GM21786 (cell line): ENCODE results near the gene GPC3.

Source experiments
- ATAC-seq: cut with Tn5 transposase; IDR thresholded peaks from one replicate; pipeline ENCODE4 v1.9.1; 2021; ENCODE audit not compliant: unreplicated experiment

GPC3 gene

DNA sequence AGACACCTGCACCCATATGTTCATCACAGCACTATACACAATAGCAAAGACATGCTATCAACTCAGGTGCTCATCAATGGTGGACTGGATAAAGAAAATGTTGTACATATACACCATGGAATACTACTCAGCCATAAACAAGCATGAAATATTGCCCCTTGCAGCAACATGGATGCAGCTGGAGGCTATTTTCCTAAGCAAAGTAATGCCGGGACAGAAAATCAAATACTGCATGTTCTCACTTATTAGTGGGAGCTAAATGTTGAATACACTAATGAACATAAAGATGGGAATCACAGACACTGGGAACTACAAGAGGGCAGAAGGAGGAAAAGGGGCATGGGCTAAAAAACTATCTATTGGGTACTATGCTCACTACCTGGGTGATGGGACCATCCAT is 278.5 kb downstream of the GPC3 start:
- ATAC-seq, result no peak

DNA sequence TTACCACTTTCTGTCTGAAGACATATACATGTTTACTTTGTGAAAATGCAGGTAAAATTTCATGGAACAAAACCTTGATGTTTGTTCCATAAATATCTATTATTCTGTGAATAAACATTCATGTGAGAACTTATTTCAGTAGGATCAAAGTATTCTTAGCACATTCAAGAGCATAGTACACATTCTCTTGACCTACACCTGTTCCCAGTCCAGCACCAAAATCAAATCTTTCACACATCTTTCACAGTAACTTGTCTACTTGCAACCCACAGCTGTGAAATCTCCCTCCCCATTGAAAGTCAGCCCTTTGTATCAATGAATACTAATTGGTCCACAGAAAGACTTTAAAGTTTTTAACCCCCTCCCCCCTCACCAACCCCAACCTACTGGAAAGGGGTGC is 283.2 kb downstream of the GPC3 start:
- no peak for ATAC-seq

DNA sequence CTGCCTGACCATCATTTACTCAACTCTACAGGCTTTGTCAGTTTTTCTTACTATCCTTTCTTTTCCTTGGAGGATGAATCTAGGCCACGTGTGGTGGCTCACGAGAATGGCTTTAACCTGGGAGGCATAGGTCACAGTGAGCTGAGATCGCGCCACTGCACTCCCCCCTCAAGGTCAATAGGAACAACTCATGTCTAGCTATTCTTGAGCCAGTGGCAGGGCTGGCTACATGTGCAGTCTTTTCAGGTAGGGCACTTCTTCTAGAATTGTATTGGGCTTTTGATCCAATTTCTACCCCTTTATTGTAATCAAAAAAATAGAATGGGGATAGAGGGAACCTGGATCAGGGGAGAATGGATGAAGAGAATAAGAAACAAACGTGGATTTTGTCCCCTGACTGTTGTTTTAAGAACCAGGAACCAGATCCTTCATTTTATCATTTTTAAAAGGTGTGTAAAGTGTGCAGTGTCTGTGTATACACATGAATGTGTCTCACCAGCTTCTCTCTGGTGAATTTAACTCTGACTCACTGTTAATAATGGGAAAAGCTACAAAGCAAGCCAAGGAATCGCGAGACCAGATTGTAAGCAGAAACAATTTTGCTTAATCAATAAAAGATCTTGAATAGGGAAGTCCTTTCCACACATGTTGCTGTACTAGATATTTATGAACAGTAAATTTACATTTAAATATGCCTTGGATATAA is 286.2 kb downstream of the GPC3 start:
- ATAC-seq, result no peak

DNA sequence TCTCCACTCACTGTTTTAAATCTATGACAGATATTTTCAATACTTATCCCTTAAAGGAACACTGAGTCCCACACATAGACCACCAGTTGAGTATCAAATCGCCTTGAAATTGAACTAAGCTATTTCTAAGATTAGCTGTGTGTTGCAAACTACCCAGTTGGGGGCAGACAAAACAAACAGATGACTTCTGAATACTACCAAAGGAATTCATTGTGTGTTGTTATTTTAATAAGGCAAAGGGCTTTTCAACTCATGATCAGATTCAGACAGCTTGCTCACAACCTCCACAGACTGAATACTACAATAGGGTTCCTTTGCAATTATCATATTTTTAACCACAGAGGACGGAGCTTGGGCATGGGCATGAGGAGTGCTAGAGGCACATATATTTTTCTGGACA is 287.1 kb downstream of the GPC3 start:
- ATAC-seq, result no peak

DNA sequence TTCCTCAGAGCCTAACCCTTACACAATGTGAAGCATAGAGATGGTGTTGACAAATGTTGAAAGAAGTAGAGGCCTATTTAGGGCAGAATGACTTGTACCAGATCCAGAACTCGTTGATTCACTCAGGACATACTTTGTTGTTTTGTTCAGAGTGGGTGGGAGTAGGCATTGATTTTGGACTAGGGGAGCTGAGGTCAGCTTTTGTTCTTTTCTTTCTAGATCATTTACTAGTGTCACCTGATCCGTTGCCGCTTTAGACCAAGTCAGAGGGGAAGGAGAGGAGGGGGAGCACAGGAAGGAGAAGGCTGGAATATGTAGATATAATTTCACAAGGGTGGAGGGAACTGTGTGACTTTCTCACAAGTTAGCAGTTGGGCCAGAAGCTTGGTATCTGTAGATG is 287.7 kb downstream of the GPC3 start:
- ATAC-seq, result no peak

DNA sequence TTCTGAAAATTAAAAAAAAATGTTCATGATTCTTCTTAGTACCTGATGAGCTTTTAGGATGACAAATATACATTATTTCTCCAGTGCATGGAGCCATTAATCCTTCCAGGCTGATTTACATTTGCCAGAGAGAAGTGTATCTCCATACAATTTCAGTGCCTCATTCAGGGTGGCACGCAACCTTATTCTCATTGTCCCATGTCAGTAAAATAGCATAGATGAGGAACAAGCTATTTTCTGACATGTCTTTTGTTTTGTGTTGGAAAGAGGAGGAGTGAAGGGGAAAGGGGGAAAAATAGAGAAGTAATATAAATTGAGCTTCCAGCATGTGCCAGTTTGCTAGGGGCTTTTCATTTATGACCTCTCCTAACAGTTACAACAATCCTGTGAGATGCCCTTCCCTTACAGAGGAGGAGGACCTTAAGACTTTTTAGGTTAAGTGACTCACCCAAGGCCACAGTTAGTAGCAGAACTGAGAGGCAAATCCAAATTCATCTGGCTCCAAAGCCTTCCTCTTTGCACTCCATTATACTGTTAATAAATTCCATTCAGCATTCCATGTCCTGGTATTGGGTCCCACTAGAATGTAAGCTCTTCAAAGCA is 295.3 kb downstream of the GPC3 start:
- no peak for ATAC-seq

DNA sequence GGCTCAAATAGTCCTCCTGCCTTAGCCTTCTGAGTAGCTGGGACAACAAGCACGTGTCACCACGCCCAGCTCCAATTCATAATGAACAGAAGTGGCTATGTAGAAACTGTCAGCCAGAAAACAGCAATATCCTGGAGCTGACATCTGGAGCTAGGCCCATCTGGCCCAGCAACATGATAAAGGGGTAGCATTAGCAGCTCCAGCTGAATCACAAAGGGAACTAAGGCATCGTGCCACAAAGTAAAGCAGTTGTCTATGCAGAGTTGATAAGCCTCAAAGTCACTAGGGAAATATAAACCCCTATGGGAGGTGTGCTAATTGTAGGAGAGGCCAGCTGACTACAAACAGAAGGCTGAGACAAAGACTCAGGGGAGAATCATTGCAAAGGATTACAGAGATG is 299.6 kb downstream of the GPC3 start:
- no peak for ATAC-seq

DNA sequence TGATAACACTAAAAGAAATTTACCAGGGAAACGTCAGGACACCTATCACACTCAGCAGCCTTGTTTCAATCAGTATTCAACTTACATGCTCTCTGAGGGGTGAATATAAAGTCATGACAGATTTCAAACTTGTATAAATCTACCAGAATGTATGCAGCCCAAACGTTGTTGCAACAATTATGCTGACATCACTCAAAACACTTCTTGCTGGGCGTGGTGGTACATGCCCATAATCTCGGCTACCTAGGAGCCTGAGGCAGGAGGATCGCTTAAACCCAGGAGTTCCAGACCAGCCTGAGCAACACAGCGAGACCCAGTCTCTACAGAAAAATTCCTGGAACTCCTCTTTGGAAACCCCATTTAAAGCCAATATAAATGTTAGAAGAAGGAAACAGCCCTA is 303.5 kb downstream of the GPC3 start:
- no peak for ATAC-seq

DNA sequence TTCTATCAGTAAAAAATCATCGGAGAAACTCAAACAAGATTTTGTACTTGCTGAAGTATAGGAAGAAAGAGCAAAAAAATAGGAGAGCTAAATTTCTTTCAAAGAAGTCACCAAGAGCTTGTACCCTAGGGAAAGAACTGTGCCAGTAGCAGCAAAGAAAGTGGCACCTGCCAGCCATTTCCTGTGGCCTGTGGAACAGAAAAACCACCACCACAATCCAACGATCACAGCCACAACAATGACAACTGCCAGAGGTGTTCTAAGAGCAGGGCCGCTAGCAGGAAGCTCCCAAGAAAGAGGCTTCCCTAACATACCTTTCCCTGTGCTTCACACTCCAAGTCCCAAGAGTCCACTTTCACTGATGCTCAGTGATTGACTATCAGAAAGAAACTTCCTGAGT is 304.0 kb downstream of the GPC3 start:
- no peak for ATAC-seq

DNA sequence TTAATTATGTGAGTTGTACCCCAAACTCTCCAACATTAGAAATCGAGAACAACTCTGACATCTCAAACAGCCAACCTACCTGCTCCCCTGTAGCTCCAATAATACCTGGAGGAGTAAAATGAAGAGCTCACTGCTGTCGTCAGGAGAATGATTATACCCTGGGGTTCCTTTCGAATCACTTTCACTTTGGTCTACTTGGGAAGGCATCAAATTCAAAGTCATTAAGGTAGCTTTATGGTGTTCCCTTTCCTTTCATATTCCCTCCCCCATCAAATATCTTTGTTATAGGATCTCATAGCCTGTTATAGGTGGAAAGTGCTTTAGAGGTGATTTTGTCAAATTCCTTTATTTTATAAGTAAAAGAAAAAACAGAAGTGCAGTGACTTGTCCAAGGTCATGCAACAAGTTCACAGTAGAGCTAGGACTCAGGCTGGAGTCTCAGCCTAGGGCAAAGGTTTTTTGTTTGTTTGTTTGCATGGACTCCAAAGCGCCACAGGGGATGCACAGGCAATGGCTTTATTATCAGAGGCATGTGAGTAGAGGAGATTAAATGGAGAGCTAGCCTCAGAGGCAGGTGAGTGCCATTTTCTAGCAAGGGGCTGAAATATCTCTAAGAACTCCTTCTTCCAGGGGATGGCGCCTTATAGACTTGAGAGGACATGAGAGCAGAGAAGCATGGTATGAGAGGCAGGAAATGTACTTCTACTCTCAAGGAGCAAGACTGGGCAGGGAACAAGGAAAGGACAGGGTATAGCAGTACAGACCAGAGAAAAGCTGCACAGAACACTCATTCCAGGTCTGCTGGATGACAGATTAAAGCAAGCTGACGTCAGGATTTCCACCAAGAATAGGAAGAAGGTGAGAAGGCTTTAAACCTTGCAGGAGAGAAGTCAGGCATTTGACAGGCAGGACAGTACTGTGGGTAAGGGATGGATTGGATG is 308.0 kb downstream of the GPC3 start:
- ATAC-seq, result no peak

DNA sequence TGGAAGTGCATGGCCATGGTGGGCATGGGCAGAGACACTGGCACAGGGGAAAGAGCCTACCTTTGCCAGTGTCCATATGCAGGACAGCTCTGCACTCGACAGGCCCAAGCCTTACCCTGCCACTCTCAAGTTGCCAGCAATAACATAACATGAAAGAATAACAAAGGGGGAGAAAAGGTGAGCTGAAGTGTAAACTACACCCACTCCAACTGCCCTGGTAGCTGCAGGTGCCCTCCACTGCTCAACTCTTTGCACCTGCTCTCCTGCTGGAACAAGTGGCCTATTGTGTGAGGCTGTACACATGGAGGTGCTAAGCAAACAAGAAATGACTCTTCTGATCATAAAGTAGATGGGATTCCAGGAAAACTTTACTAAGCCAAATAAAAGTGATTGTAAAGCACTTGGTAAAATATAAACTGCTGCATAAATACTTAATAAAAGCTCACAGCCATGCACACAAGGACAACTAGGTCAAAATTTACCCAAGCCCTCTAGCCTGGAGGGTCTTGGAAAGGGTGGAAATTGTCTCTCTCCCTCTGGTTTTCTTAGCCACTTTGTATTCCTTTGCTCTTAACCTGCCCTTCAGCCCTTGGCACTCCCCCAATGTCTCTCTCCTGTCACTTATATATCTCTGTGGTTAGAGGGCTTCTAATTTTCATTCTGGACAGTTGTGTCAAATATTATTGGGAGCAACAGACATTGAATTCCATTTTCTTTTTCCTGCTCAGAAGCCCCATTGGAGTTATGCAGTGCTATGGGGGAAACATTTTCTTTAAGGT is 308.9 kb downstream of the GPC3 start:
- no peak for ATAC-seq

DNA sequence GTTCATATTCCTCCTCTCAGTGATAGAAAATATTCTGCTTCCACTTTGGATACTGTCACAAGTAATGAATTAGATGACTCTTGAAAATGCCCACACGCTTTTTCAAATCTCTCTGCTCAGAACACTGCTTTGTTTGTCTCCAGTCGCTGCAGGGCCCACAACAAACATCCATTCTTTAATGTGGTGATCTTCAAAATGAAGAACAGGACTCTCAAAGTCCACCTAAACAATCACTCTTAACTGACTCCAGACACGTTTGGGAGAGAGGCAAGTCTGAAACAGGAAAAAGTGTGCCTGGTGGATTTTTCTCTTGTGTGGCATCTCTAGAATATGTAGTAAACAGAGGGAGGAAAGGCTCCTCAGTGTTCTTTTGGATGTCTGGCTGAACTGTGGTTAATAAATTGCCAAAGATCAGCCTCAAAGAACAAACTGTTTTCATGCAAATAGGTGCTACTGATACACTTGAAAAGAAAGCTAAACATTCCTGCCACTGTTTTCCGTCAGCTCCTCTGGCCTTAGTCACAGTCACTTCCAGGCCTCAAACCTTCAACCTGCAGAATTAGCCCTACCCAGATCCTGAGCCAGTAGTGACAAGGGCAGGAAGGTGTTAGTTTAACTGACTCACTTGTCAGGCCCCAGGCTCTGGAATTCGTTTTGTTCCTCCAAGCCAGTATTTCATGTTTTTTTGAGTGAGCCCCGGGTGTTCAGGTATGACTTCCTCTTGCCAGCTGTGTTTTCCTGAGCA is 310.5 kb downstream of the GPC3 start:
- ATAC-seq, result no peak

DNA sequence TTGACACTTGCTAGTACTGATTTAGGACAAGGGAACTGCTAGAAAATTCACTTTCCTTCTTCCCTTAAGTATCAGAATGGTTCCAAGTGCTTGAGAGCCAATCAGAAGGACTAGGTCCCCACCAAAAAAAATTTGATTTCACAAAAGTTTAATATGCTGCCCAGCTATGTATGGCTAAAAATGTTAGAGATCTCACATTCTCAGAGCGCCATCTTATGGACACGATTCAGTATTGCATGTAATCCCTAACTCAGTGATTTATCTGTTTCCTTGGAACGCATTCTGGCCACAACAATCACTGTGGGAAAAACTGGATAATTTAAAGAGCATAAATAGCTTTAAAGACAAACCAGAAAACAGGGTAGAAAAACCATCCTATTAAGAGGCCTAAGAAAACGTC is 315.0 kb downstream of the GPC3 start:
- ATAC-seq, result no peak

DNA sequence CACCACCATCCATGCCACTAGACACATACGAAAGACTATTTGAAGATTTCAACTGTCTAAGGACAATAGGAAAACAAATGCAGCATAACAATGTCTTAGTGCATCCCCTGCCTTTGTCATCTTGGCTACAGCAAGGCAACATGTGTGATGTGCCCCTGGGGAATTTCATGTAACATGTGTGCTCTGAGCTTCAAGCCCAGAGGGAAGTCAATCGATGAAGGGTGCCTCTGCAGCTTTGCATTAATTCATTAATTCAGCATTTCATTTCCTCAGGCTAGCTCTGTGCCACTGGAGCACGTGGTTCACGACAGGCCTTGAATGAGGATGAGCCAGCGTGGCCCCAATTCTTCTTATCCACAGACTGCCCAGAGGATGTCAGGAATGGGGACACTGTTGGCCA is 316.2 kb downstream of the GPC3 start:
- no peak for ATAC-seq

DNA sequence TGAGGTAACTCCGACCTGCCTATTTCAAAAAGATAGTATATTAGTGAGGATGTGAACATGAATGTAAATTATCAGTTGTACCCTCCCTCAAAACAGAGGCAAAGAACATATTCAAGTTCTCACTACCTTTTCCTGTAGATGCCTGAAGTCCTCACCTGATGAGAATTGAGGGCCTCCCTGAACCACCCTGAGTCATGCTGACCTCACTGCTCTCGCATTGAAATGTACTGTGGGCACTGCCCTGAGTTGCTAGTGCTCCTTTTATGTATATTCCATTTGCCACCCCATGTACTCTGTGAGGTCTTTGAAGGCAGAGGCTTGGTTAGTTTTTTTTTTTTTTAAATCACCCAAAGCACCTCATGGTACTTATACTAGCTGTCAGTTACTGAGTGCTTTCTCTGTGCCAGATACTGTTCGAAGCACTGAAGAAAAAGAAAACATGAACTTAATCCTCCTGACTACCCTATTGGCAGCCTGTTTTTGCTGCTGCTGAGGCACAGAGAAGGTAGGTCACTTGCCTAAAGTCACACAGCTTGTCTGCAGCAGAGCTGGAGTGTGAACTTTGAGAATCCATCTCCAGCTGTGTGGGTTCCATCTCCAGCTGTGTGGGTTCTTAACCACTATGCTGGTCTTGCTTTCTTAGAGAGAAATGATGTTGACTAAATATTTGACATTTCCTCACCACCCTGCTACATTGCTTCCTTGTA is 317.0 kb downstream of the GPC3 start:
- no peak for ATAC-seq

DNA sequence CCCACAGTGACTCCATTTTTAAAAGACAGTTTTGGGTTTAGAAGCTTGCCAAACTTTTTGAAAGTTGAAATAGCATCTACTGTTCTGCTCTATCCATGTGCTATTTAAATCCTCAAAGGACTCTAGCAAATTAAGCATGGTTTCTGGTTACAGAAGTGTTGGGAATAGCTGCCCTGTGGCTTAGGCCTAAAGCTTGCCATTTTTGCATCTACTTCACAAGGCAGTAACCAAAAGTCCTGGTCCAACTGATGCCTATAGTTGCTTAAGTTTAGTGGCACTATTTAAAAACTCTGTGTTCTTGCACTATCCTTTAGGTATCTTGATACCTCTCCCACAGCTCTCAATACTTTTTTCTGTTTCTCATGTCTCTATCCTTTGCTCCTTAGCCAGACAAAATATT is 319.1 kb downstream of the GPC3 start:
- ATAC-seq, result no peak

DNA sequence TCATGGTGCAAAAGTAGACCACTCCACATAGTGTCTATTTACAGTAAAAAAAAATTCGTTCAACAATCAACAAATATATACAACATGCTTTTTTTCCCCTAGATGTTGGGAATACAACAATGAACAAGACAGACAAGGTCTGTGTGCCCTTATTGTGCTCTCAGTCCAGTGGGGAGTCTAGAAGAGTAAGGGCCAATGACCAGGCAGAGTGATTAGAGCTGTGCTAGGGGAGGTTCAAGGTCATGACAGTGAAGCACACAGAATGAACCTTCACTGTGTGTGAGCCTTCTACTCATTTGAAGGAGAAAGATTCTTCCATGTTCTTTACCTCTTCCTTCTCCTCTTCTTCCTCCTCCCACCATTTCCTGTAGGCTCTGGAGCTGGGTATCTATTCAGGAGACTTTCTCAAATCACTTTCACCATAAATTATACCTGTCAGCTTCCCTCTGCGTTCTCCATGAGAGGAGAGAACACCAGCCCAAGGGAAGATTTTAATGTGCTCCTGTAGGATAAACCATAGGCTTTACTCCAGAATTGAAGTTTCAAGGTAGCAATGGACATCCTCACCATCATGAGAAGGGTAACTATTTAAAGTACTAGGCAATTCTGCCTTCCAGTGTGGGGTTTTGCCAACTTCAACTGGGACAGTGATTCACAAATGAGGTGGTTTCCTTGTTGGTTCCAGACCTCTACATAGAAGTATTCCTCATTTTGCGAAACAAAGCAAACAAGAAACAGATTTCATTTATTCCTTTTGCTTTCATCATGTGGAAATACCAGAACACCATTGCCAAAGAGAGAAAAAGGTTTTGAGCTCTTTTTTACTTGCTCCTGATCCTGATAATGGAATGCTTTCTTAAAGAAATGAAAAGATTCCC is 323.2 kb downstream of the GPC3 start:
- ATAC-seq, result no peak

DNA sequence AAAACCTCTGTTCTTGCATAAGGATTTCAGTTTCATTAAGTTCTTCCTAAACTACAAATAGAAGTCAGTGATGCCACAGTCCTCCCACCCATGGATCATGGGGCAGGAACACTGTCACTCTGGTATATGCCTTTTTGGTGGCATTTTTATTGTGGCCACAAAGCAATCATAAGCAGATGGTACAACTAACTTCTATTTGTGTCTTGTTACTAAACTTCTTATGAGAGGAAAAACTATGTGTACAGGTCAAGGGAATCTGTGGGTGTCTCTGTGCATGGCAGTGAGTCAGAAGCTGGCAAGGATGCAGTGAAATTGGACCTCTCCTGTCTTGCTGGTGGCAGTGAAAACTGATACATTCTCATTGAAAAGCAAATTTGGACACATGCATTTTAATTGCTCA is 325.1 kb downstream of the GPC3 start:
- no peak for ATAC-seq

DNA sequence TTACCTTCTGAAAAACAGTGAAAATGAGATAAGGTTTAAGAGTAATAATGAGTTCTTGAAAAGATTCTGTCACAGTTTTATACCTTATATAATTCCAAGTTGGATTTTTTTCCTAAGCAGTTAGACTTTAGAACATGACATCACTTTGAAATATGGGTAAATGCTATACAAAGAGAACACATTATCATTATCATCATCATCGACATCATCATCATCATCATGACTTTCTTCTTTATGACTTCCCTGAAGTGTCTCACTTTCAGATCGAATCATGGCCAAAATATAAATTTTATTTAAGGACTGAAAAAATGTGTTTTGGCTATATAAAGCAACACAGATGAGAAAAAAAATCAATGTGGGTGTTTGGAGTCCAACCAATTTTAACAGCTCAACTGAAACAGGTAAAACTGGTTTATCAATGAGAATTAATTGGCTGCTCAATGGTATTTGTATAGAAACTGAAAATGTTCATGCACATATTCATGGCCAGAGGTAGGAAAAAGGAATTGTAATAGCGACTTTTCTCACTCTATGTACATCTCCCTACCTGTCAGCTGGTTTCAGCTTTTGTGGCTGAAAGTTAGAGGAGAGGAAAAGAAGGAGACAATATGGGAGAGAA is 327.0 kb downstream of the GPC3 start:
- ATAC-seq, result no peak
